Measurements from ENCODE around the gene MATR3. TPM values are rescaled to one million over a fixed set of nuclear protein-coding genes. Genes with fewer than 3 reads are reported as not detected.

Gene MATR3
- 100 to 1,000 TPM; 184 to 199 TPM for total RNA-seq
- polyA plus RNA-seq: 364 TPM

- peak; percentile 90 to 95 (median 91) for DNase-seq
- POLR2A ChIA-PET: interaction anchor here (0.6 to 3.7 kb wide), 32 partner anchors 9 to 1115 kb away, joined by 3 to 68 read pairs (median 4); partner anchors contain the start of genes EGR1, ETF1, HSPA9 and KDM3B
These were observed at the start of gene MATR3 for GRCh38 chr5:139293507-139294373. Gene MATR3 (plus strand): TSS chr5:139293740. CDS start chr5:139307416, 13,676 bp downstream.

DNA sequence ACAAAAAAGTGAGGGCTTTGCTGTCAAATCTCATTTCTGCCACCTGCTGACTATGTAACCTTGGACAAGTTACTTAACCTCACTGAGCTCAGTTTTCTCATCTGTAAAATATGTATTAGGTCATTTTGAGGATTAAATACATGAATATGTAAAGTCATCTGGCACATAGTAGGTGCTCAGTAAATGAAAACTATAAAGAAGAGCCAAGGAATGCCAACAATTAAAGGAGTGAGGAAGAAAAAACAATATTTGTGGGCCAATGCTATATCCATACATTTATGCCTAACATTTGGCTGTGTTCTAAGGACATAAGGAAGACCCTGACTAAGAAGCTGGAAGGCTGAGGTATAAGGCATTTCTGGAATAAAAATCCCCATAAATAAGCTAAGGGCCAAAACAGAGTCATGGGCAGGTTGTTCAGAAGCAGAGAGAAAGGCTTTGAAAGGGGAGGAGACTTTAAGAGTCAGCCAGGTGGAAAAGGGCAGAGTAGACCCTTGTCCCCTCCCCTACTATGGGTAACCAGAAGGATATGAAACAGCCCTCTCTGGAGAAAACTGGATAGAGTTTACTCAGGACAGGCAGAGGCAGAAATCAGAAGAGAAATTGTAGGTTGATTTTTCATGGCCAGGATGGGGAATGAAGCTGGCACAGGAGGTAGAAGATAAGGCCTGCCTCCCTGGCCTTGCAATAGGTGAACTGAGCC is 47.8 kb upstream of the MATR3 start:
- no peaks in the 10 kb centered on the region for H3K9me3 Mint-ChIP-seq
- POLR2A ChIA-PET: no interaction called here

More at GRCh38 chr5:139293507-139294373, at the start of gene MATR3:
- Histone ChIP-seq H3K36me3 (ENCODE audit: insufficient read depth, low read length) (no peaks in the 10 kb centered on the region), H3K4me3 (ENCODE audit: low read length) (peak within 1 kb of the TSS; percentile 78), H3K27me3 (ENCODE audit: insufficient read depth, low read length, poor library complexity, severe bottlenecking) (no peaks in the 10 kb centered on the region), H3K4me1 (ENCODE audit: insufficient read depth, low read length) (peaks cover 38% of the 10 kb centered on the region), H3K9me3 (ENCODE audit: low read length) (no peaks in the 10 kb centered on the region), H3K27ac (ENCODE audit: low read depth, low read length) (peak within 1 kb of the TSS; percentile 97)
- Mint-ChIP-seq H3K36me3 (peaks cover 0 to 25% (median 0%) of the 10 kb centered on the region in 3 donors), H3K27ac (peak within 1 kb of the TSS; percentile 68 to 99 (median 98)), H3K4me1 (peaks cover 39 to 50% (median 49%) of the 10 kb centered on the region in 3 donors), H3K4me3 (peak within 1 kb of the TSS; percentile 93 to 99 (median 98)), H3K9me3 (no peaks in the 10 kb centered on the region), H3K27me3 (peaks cover 0 to 5% of the 10 kb centered on the region in 2 donors)
- CTCF ChIA-PET: interaction anchor here (0.6 to 1.7 kb wide), 14 partner anchors 8 to 718 kb away, joined by 3 to 7 read pairs (median 3); partner anchors contain the start of genes HSPA9, PAIP2, SPATA24 and STING1

GRCh38 chr5:139246394-139246793 is 47.1 kb upstream of the MATR3 start:
- Histone ChIP-seq H3K9me3 (ENCODE audit: low read length) (no peaks in the 10 kb centered on the region), H3K27ac (ENCODE audit: low read depth, low read length) (no peak overlapping the region), H3K27me3 (ENCODE audit: insufficient read depth, low read length, poor library complexity, severe bottlenecking) (no peaks in the 10 kb centered on the region), H3K4me1 (ENCODE audit: insufficient read depth, low read length) (no peaks in the 10 kb centered on the region), H3K4me3 (ENCODE audit: low read length) (no peak overlapping the region), H3K36me3 (ENCODE audit: insufficient read depth, low read length) (no peaks in the 10 kb centered on the region)
- peaks cover 0 to 12% (median 12%) of the 10 kb centered on the region in 3 donors for H3K4me1 Mint-ChIP-seq
- H3K4me3 Mint-ChIP-seq: no peak overlapping the region
- H3K27ac Mint-ChIP-seq: peak overlapping the region in 1 of 8 donors; percentile 56
- ChIA-PET CTCF (no interaction called here), POLR2A (no interaction called here)
- H3K36me3 Mint-ChIP-seq: no peaks in the 10 kb centered on the region
- DNase-seq: no peak
- peaks cover 1 to 5% of the 10 kb centered on the region in 2 donors for H3K27me3 Mint-ChIP-seq
- H3K9me3 Mint-ChIP-seq: no peaks in the 10 kb centered on the region

More for the DNA sequence above, 47.8 kb upstream of the MATR3 start:
- Histone ChIP-seq H3K36me3 (ENCODE audit: insufficient read depth, low read length) (no peaks in the 10 kb centered on the region), H3K4me1 (ENCODE audit: insufficient read depth, low read length) (no peaks in the 10 kb centered on the region), H3K9me3 (ENCODE audit: low read length) (no peaks in the 10 kb centered on the region), H3K27ac (ENCODE audit: low read depth, low read length) (no peak overlapping the region), H3K4me3 (ENCODE audit: low read length) (no peak overlapping the region), H3K27me3 (ENCODE audit: insufficient read depth, low read length, poor library complexity, severe bottlenecking) (no peaks in the 10 kb centered on the region)
- no peak overlapping the region for H3K4me3 Mint-ChIP-seq
- peaks cover 7 to 11% of the 10 kb centered on the region in 2 donors for H3K27me3 Mint-ChIP-seq
- CTCF ChIA-PET: no interaction called here
- no peaks in the 10 kb centered on the region for H3K36me3 Mint-ChIP-seq
- DNase-seq: no peak
- H3K4me1 Mint-ChIP-seq: peaks cover 0 to 11% (median 9%) of the 10 kb centered on the region in 3 donors
- H3K27ac Mint-ChIP-seq: no peak overlapping the region

DNA sequence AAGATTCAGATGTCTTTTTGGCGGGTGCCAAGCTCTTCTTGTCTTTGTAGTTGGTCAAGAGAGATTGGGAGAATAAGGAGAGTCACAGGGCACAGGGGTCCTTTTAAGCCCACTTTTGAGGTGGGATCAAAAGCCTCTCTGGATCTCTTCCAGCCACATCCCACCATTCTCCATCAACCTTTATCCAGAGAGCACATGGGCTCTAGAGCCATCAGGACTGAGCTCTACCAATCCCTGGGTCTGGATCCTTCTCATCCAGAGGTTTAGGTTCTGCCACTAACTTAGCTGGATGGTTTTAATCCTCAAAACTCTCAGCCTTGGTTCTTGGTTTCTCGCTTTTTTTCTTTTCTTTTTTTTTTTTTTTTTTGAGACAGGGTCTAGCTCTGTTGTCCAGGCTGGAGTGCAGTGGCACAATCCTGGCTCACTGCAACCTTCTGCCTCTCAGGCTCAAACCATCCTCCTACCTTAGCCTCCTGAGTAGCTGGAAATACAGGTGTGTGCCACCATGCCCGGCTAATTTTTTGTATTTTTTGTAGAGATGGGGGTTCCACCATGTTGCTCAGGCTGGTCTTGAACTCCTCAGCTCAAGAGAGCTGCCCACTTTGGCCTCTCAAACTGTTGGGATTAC is 44.6 kb upstream of the MATR3 start:
- H3K27ac Mint-ChIP-seq: peak overlapping the region in 1 of 8 donors; percentile 77
- no peaks in the 10 kb centered on the region for H3K27me3 ChIP-seq (ENCODE audit: insufficient read depth, low read length, poor library complexity, severe bottlenecking)
- ChIA-PET CTCF (no interaction called here), POLR2A (no interaction called here)
- H3K36me3 Mint-ChIP-seq: no peaks in the 10 kb centered on the region
- H3K4me1 Mint-ChIP-seq: peaks cover 0 to 15% (median 12%) of the 10 kb centered on the region in 3 donors
- H3K9me3 Mint-ChIP-seq: no peaks in the 10 kb centered on the region
- no peak overlapping the region for H3K4me3 Mint-ChIP-seq
- no peak overlapping the region for H3K27ac ChIP-seq (ENCODE audit: low read depth, low read length)
- H3K36me3 ChIP-seq (ENCODE audit: insufficient read depth, low read length): no peaks in the 10 kb centered on the region
- no peak overlapping the region for H3K4me3 ChIP-seq (ENCODE audit: low read length)
- DNase-seq: no peak
- no peaks in the 10 kb centered on the region for H3K4me1 ChIP-seq (ENCODE audit: insufficient read depth, low read length)
- no peaks in the 10 kb centered on the region for H3K9me3 ChIP-seq (ENCODE audit: low read length)
- H3K27me3 Mint-ChIP-seq: peaks cover 0 to 1% of the 10 kb centered on the region in 2 donors

DNA sequence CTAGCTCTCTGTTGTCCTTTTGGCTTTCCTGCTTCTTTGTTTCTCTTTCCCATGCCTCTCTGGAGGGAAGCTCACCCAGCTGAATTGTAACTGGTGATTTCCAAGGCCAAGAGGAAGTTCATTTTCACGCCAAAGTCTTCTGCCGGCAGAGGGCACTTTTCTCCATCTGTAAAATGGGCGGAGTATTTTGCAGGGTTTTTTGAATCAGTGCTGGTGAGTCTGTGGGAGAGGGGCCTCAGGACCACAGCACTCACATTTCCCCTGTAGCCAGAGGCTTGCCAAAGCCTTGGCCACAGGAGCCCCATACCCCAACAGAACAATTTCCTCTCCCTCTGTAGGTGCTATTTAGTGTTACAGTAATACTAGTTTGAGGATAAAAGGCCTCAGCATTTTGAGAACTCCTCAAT is 42.3 kb upstream of the MATR3 start:
- Histone ChIP-seq H3K4me1 (ENCODE audit: insufficient read depth, low read length) (no peaks in the 10 kb centered on the region), H3K4me3 (ENCODE audit: low read length) (no peak overlapping the region), H3K36me3 (ENCODE audit: insufficient read depth, low read length) (no peaks in the 10 kb centered on the region), H3K27ac (ENCODE audit: low read depth, low read length) (no peak overlapping the region), H3K27me3 (ENCODE audit: insufficient read depth, low read length, poor library complexity, severe bottlenecking) (no peaks in the 10 kb centered on the region), H3K9me3 (ENCODE audit: low read length) (no peaks in the 10 kb centered on the region)
- no peaks in the 10 kb centered on the region for H3K36me3 Mint-ChIP-seq
- peak overlapping the region in 1 of 8 donors; percentile 17 for H3K27ac Mint-ChIP-seq
- peak in 4 of 5 donors; percentile 12 to 50 (median 16) for DNase-seq
- peaks cover 0 to 1% of the 10 kb centered on the region in 2 donors for H3K27me3 Mint-ChIP-seq
- H3K4me1 Mint-ChIP-seq: peaks cover 0 to 9% (median 8%) of the 10 kb centered on the region in 3 donors
- no peak overlapping the region for H3K4me3 Mint-ChIP-seq
- no peaks in the 10 kb centered on the region for H3K9me3 Mint-ChIP-seq
- ChIA-PET POLR2A (interaction anchor here (0.9 kb wide), 1 partner anchor 91 kb away, joined by 5 read pairs; the partner anchor contains the start of gene PAIP2), CTCF (interaction anchor here (0.8 to 1.4 kb wide), 8 partner anchors 23 to 801 kb away, joined by 3 to 8 read pairs (median 3); partner anchors contain the start of gene PAIP2)

DNA sequence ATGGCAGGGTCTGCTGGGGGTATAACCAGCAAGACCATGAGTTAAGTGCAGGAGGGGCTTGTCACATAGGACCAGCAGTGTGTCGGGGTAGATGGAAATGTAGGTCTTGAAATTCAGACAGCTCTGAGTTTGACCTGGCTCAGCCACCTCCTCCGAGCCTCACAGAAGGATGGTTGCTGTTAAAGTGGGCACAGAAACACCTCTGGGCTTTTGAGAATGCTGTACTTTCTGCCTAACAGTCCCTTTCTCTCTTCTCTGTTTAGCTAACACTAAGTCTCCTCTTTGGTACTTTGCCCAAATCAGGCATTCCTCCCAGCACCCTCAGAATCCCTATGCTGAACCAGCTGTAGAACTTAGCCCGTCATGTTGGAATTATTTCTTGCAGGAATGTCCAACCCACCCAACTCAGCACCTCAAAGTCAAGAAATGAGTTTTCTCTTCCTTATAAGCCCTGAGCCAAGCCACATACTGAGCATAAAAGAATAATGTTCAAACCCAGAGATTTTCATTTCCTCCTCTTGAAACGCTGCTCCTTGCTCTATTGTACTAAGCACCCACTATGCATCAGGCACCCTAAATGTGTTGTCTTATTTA is 41.7 kb upstream of the MATR3 start:
- ChIA-PET POLR2A (no interaction called here), CTCF (interaction anchor here (1.3 to 1.4 kb wide), 2 partner anchors 90 to 140 kb away, joined by 5 to 8 read pairs; partner anchors contain the start of gene PAIP2)
- H3K4me1 ChIP-seq (ENCODE audit: insufficient read depth, low read length): no peaks in the 10 kb centered on the region
- H3K27ac ChIP-seq (ENCODE audit: low read depth, low read length): no peak overlapping the region
- H3K4me1 Mint-ChIP-seq: peaks cover 0 to 4% (median 4%) of the 10 kb centered on the region in 3 donors
- H3K4me3 ChIP-seq (ENCODE audit: low read length): no peak overlapping the region
- H3K27me3 Mint-ChIP-seq: peaks cover 0 to 1% of the 10 kb centered on the region in 2 donors
- DNase-seq: no peak
- peak overlapping the region in 1 of 8 donors; percentile 78 for H3K27ac Mint-ChIP-seq
- H3K4me3 Mint-ChIP-seq: no peak overlapping the region
- H3K9me3 ChIP-seq (ENCODE audit: low read length): no peaks in the 10 kb centered on the region
- H3K27me3 ChIP-seq (ENCODE audit: insufficient read depth, low read length, poor library complexity, severe bottlenecking): no peaks in the 10 kb centered on the region
- H3K36me3 ChIP-seq (ENCODE audit: insufficient read depth, low read length): no peaks in the 10 kb centered on the region
- H3K9me3 Mint-ChIP-seq: no peaks in the 10 kb centered on the region
- H3K36me3 Mint-ChIP-seq: no peaks in the 10 kb centered on the region

- no peak overlapping the region for H3K4me3 ChIP-seq (ENCODE audit: low read length)
- Mint-ChIP-seq H3K27ac (no peak overlapping the region), H3K27me3 (peaks cover under 1 to 1% of the 10 kb centered on the region in 2 donors), H3K9me3 (no peaks in the 10 kb centered on the region), H3K36me3 (no peaks in the 10 kb centered on the region), H3K4me3 (no peak overlapping the region), H3K4me1 (peaks cover 0 to 4% (median 2%) of the 10 kb centered on the region in 3 donors)
- no peaks in the 10 kb centered on the region for H3K9me3 ChIP-seq (ENCODE audit: low read length)
- no peaks in the 10 kb centered on the region for H3K4me1 ChIP-seq (ENCODE audit: insufficient read depth, low read length)
- H3K27ac ChIP-seq (ENCODE audit: low read depth, low read length): no peak overlapping the region
- no peak for DNase-seq
- no peaks in the 10 kb centered on the region for H3K36me3 ChIP-seq (ENCODE audit: insufficient read depth, low read length)
- no peaks in the 10 kb centered on the region for H3K27me3 ChIP-seq (ENCODE audit: insufficient read depth, low read length, poor library complexity, severe bottlenecking)
- ChIA-PET CTCF (no interaction called here), POLR2A (no interaction called here)
These were observed 40.4 kb upstream of the MATR3 start for GRCh38 chr5:139253115-139253514.
